Kidney capillary endothelial cell (primary cell): ENCODE data around the gene SPAG5.
A peak's percentile ranks its signal among the peaks of the same experiment; 100 is the strongest.
"Not testable (repeated sequence)": the region's sequence is repeated elsewhere in the genome, so short reads cannot be mapped to it uniquely, and the experiment has no call there.

Experiments used
- DNase-seq: peaks from one replicate; pipeline ENCODE4 v3.0.0-alpha.2; 2018; ENCODE audit warnings: low spot score

SPAG5 gene

GRCh38 chr17:28604031-28604430 lies 5.2 kb upstream of the SPAG5 start:
- not testable (repeated sequence) for DNase-seq

GRCh38 chr17:28599311-28600184 lies 723 bp upstream of the SPAG5 start:
- DNase-seq, result peak; percentile 96

GRCh38 chr17:28598389-28598788 lies 436 bp downstream of the SPAG5 start:
- DNase-seq, result peak; percentile 5

- no peak for DNase-seq
Observed at GRCh38 chr17:28597606-28598383, 1.0 kb downstream of the SPAG5 start.

GRCh38 chr17:28592260-28592659 lies 6.6 kb downstream of the SPAG5 start:
- DNase-seq, result no peak

- DNase-seq, result no peak
Observed at GRCh38 chr17:28585851-28586250, 13.0 kb downstream of the SPAG5 start.

GRCh38 chr17:28584434-28584833 lies 14.4 kb downstream of the SPAG5 start:
- no peak for DNase-seq

- no peak for DNase-seq
Observed at GRCh38 chr17:28582513-28582912, 16.3 kb downstream of the SPAG5 start.

- DNase-seq, result no peak
Observed at GRCh38 chr17:28580959-28581358, 17.9 kb downstream of the SPAG5 start.

GRCh38 chr17:28579526-28579925 lies 19.3 kb downstream of the SPAG5 start:
- DNase-seq, result no peak

GRCh38 chr17:28578246-28579195 lies 20.3 kb downstream of the SPAG5 start:
- DNase-seq, result no peak

GRCh38 chr17:28577466-28577824 lies 21.4 kb downstream of the SPAG5 start:
- no peak for DNase-seq

GRCh38 chr17:28576758-28577465 lies 21.9 kb downstream of the SPAG5 start, which contains the start of gene ALDOC:
ALDOC (minus strand) TSS chr17:28576895; CDS start chr17:28575532, 1,363 bp downstream.
- peak; percentile 88 for DNase-seq

- DNase-seq, result not testable (repeated sequence)
Observed at GRCh38 chr17:28576016-28576415, 22.8 kb downstream of the SPAG5 start.

GRCh38 chr17:28575126-28575795 lies 23.6 kb downstream of the SPAG5 start:
- DNase-seq, result no peak

GRCh38 chr17:28574526-28574925 lies 24.3 kb downstream of the SPAG5 start:
- DNase-seq, result no peak

- DNase-seq, result no peak
Observed at GRCh38 chr17:28573966-28574480, 24.8 kb downstream of the SPAG5 start.

GRCh38 chr17:28573521-28573920 lies 25.3 kb downstream of the SPAG5 start:
- DNase-seq, result no peak

GRCh38 chr17:28573040-28573380 lies 25.8 kb downstream of the SPAG5 start:
- DNase-seq, result no peak

GRCh38 chr17:28572259-28573039 lies 26.4 kb downstream of the SPAG5 start:
- DNase-seq, result no peak
